Activated CD8-positive, alpha-beta memory T cell treated with anti-CD3 and anti-CD28 coated beads, Interleukin-2, amount 50 U/mL, for 48 hours (primary cell): ENCODE data around the gene THAP3.
"Not testable (repeated sequence)": the region's sequence is repeated elsewhere in the genome, so short reads cannot be mapped to it uniquely, and the experiment has no call there.

Source experiments
- DNase-seq: peaks from one replicate; pipeline ENCODE4 v3.0.0-alpha.2; 2020

Gene THAP3

DNA sequence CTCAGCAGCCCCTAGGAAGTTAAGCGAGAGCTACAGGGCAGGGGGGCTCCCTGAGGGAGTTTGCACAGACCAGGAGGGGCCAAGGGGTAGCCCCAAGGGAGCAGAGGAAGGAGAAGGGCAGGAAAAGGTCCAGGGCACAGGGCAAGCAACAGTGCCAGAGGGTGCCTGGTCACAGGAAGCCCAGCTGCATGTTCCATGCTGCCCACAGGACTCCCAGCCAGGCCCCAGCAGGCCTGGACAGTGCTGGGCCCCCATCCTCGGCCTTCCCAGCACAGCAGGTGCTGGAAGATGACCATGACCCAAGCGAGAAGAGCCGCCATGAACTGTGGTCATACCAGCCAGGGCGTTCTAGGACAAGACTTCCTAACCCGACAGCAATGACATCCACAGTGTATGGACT, 33.0 kb upstream of the THAP3 start:
- DNase-seq, result no peak

DNA sequence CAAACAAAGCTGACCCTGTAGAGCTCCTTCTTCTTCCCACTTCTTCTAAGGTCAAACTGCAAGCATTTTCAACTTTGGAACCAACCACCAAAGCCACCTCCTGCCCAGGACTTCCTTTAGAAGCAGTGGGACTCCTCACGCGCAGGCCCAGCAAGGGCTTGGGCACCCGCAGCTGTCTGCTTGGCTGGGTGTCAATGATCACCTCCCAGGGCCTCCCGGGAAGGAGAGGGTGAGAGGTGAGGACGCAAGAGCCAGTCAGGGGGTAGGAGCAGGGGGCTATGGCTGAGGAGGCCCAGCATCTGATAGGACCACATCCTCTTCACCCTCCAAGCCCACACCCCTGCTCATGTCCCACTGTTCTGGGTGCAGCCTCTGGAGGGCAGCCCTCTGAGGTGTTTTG, 32.2 kb upstream of the THAP3 start:
- DNase-seq, result no peak

DNA sequence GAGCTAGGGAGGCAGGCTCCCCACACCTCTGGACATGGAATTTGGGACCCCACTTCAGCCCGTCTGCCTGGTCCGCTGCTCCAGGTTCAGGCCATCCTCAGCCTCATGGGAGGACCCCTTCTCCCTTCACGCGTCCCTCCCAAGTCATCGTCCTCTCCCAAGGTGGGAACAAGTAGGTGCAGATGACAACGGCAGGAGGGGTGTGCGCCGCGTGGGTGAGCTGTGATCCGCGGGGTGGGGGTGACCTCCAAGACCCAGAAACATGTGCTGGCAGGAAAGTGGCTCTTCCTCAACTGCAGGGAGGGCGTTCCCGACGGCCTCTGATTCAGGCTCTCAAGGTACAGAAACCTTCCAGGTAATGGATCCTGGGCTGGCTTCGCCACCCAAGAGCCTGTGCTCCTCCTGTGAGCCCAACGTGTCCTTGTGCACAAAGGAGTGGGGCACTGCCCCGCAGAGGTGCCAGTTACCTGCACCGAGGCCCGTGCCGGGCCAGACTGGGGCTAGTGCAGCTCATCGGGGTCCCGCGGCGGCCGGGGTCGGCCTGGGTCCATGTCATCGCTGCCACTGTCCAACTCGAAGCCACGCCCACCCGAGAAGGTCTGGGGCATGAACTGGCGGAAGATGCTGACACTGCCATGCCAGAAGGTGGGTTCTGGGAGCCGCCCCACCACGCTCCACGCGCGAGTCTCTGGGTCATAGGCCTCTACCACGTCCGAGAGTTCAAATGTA, 31.6 kb upstream of the THAP3 start:
- no peak for DNase-seq

DNA sequence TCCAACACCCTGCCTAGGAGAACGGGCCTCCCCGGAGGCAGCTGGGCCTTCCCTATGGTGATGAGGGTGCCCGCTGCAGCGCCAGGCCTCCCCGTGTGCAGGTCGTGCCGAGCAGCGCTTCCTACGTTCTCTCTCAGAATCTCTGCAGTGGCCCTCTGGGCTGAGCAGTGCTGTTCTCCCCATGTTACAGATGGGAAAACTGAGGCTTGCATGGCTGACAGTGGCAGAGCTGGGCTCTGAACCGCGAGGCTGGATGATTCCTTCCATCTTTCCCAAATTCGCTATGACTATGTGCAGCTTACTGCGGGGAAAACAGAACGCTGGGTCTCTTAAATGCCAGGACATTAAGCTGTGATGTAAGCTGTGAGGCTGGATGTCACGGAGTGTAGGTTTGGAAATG, 30.9 kb upstream of the THAP3 start:
- no peak for DNase-seq

DNA sequence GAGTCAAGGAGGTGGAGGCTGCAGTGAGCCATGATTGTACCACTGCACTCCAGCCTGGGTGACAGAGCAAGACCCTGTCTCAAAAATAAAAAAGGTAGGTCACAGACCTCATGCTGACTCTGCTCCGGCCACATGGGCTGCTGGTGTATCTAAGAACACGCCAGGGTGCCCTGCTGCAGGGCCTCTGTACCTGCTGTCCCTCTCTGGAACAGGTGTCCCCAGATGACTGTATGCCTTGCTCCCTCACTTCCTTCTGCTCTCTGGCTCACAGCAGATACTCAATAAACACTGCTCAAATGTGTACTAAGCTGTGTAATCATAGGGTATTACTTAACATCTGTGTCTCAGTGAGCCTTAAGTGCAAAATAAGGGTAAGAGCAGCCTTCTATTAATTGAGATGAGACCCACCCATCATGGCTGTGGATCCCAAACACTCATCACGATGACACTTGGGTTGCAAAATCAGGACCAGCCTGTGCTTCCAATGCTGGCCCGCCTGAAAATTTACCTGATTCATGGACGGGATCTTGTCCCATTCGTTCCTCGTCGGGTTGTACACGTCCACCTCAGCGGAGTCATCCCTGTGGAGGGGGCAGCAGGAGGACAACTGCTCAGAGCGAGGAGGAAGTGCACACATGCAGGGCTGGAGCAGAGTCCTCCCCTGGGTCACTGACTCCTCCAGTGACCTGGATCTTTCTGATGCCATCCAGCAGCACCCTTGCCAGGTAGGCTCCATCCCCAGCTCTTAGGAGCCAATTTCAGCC, 29.5 kb upstream of the THAP3 start:
- no peak for DNase-seq

DNA sequence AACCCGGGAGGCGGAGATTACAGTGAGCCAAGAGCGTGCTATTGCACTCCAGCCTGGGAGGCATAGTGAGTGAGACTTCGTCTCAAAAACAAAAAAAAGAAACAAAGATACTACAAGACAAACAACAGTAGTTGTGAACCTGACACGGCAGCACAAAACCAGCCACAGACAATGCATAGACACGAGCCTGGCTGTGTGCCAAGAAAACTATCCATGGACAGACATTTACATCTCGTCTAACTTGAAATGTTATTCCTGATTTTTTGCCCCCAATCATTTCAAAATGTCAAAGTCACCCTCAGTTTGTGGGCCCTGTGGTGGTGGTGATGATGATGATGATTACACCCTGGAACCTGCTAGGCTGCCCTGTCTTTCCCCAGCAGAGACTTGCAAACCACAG, 28.3 kb upstream of the THAP3 start:
- no peak for DNase-seq

DNA sequence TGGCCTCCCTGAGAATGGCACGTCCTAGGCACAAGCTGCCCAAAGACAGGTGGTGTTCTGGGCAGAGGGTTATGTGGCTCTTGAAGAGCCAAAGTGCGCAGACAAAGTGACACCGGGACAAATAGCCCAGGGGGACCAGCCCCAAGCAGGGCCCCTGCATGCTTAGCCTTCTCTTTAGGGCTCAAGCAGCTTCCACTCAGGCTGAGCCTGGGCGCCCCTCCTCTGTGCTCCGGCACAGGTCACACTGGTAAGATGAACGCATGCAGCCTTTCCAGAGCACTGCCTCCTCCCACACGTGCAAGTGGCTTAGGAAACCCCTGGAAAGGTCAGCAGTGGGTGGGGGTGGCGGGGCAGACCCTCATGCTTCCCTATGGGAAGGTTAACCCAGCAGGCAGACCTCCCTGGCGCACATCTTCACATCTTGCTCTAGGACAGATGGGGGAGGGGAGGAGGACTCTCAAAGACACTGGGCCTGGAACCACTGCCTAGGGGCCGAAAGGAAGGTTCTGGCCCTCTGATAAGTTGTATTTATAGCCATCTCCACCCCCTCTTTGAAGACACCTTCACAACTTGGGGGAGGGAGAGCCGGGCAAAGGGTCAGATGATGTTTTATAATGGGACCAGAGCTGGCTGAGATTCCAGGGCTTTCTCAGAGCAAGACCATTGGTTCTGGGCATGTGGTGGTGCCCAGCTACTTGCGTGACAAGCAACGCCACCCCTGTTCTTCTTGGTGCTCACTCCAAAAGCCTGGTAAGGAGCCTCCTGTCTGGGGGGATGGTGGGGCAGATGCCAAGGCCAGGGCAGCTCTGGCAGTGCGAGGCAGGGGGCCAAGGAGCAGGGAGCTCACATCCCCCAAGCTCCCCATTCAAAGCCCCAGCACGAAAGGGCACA, 27.5 kb upstream of the THAP3 start:
- DNase-seq, result no peak

DNA sequence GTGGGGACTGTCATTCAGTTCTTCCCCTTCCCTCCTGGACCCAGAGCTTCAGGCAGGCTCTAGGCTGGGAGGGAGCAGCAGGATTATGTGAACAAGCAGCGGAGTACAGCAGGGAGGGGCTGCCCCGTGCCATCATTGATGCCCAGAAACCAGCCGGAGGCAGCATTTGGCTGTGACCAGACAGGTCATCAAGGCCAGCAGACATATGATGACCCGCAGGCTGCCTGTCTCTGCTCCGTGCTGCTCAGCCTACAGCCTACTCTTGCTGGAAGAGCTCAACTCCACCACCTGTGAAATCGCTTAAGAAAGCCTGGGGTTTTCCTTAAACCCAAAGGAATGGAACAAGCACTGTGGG, 26.9 kb upstream of the THAP3 start:
- DNase-seq, result no peak

DNA sequence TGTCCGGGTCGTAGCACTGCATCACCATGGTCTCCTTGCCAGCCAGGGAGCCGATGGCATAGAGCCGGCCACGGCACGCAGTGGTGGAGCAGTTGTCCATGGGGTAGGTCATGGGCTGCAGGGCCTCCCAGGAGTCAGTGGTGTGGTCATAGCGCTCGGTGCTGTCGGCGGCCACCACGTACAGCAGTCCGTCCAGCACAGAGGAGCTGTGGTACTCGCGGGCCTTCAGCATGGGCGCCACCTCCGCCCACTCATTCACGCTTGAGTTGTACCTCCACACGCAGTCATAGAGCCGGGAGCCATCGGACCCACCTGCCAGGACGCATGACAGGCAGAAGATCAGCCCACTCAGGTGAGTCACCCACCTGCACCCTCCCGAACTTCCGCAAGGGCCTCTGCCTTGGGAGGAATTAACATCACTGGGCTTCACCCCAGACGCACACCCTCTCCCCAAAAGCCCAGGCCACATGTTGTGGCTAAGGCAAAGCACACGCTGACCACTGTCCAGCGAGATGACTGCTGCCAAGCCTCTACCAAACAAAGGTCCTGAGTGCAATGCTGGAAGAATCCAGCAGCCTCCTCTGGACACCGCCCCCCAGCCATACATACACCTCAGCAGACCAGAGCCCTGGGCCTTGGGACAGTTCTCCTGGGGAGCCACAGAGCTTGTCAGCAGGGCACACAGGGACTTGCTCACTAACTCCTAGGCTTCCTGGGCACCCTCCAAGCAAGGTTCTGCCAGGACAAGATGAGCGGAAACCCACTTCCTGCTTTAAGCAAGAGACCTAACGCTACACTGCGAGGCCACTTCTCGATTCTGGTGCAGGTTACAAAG, 25.3 kb upstream of the THAP3 start:
- DNase-seq, result peak; percentile 77

DNA sequence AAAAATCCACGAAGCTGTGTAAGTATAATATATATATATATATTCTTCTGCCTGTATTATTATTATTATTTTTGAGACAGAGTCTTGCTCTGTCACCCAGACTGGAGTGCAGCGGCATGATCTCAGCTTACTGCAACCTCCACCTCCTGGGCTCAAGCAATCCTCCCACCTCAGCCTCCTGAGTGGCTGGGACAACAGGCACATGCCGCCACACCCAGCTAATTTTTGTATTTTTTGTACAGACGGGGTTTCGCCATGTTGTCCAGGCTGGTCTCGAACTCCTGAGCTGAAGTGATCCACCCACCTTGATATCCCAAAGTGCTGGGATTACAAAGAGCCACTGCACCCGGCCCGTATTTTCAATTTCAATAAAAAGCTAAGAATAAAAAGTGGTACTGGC, 24.7 kb upstream of the THAP3 start:
- DNase-seq, result not testable (repeated sequence)

DNA sequence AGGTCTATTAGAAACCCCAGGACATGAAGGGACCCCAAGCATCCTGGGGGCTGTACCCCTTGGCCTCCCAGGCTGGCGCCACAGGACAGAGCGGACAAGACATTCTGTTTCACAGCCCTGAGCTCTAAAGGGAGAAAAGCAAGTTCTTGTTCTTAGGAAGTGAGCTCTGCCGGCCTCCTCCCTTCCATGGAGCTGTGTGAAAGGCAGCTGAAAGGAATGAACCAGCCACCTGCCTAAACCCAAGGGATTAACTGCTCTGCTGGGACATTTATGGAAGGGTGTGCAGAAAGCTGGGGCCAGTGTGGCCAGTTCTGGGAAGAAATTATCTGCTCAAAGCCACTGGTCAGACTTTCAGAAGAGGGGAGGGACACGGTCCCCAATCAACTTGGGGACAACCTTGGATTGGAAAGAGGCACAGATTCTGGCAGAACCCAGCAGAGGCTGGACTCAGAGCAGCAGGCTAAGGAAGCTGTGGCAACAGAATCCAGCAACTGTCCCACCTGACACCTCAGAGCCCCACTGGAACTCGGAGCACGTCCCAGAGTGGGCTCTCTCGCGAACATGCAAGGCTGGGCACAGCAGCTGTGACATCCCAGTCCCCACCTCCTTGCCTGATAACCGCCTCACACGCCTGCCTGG, 24.1 kb upstream of the THAP3 start:
- no peak for DNase-seq

DNA sequence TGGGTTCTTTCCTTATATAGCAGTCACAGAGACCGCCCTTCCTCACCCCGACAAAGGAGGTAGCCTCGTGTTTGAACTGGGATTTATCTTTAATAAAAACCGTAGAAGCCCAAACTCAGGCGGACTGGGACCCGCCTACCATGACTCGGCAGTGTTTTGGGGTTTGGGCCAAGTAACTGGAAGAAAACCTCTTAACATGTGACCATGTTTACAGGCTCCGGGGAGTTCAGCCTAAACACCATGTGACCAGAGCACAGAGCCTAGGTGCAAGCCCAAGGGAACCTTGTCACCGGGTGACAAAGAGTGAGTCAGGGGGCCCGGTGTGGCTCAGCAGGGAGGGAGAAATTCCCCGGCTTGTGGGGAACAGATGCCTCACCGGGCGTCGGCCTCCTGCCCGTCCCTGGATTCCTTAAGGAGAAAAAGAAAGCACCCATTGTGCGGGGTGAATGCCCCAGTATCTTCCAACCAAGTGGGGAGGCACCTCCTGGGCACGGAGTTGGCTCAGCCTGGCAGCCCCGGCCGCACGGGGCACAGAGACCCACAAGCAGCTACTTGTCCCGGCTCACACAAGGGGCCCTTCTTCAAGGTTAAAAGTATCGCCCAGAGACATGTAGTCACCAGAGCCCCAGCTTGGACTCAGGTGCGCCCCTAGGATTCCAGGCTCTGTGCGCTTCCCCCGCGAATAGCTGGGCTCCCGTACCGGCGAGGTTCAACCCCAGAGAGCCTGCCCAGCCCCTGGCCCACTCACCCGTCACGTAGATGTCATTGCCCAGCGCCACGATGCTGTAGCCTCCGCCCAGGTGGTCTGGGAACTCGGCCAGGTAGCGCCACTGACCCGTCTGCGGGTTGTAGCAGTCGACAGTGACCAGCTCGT, 23.4 kb upstream of the THAP3 start:
- peak; percentile 88 for DNase-seq

DNA sequence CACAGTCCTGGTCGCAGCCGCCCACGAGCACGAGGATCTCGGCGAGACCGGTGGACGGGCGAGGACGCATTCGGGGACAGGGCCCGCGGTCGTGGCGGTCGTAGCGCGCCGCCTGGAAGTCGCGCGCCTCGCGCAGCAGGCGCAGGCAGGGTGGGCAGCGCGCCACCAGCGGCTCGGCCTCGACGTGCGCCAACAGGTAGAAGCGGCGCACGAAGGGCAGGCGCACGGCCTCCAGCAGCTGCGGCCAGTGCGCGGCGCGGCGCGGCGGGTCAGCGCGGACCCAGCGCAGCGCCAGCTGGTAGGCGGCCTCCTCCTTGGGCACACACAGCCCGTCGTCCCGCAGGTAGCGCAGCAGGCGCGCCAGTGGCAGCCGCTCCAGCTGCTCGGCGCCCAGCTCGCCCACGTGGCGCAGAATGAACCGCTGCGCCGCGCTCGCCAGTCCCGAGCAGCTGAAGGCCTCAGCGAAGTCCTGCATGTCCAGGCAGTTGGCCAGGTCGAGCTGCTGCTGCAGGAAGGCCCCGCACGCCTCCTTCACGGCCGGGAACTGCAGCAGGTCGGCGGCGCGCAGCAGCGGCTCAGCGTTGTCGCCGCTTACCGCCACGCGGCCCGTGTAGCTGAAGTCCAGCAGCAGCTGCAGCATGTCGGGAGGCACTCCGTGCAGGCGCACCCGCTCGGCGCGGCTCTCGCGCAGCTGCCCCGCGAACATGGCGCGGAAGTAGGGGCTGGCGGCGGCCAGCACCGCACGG, 22.6 kb upstream of the THAP3 start:
- peak; percentile 70 for DNase-seq

DNA sequence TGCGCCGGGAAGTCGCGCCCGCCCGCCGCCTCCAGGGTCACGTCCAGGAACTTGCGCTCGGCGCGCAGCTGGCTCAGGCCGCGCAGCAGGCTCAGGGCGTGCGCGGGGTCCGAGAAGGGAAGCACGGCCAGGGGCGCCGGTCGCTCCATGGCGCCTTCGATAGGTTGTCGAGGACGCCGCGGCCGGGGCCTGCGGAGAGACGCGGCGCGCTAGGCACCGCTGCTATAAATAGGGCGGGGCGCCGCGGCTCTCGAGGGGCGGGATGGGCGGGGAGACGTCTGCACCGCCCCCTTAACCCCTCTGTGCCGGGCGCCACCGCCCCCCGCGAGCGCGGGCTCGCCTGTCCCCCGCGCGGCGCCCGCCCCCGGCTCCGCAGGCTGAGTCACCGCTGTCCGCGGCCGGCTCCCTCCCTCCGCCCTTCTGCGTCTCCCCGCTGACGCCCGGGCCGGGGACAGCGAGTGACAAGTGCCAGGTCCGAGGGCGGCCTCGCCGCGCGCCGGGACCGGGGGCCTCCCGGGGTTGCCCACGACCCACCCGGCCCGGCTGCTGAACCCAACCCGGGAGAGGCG, 21.9 kb upstream of the THAP3 start, which contains the start of gene KLHL21:
Gene KLHL21 (minus strand): TSS at position 201 of the 569 bp plus-strand sequence. CDS start 52 bp downstream, at position 149.
- DNase-seq, result peak; percentile 94

DNA sequence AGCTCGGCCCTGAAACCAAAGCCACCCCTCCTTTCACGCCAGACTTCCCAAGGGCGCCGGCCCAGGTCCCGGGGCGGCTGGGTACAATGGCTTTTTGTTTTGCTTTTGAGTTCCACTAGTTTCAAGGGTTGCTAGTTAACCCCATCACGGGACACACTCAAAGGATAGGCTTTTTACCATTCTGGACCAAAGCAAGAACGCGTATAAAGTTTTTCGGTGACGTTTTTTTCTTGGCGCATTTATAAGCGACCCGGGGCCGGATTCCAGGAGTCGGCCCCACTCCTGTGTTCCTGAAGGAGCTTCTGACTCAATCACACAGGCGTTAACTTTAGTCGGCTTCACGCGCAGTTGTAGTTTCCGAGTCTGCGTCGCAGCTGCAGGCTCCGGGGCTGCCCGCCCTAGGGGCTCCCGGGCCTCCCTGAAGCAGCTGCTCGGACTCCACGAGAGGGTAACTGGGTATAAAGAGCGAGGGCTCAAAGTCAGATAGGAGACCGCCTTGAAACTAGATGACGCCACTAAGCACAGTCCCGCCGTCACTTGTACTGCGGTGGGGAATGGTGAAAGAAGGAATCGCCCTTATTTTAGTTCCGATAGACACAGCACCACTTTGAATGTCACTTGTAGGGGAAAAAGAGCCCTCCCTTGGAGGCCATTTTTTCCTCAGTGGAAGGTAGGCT, 21.3 kb upstream of the THAP3 start:
- peak; percentile 83 for DNase-seq

DNA sequence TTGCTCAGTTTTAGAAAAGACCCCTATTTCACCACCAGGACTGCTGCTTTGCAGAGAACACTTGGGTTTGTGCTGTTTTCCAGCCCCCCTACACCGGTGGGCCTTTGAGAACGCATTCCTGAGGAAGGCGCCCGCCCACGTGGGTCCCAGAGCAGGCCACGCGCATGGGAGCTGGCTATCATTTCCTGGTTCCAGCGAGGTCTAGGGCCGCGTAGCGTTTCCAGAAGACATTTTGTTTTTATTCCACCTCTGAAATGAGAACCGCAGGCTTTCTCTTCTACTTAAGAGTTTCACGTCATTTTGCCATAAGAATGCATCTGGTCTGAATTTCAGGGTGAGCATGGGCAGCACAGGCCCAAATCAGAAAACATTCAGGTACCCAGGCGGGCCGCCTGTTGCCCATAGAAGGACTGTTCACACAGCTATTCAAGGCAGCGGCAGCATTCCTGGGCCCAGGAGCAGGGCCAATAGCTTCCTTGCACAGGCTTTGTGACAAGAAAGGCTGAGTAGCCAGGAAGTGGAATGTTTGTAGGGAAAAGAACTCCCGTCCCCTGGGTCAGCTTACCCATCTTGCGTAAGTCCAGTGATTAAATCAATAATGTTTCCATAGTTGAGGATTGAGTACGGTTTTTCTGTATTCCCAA, 20.6 kb upstream of the THAP3 start:
- DNase-seq, result peak; percentile 80

DNA sequence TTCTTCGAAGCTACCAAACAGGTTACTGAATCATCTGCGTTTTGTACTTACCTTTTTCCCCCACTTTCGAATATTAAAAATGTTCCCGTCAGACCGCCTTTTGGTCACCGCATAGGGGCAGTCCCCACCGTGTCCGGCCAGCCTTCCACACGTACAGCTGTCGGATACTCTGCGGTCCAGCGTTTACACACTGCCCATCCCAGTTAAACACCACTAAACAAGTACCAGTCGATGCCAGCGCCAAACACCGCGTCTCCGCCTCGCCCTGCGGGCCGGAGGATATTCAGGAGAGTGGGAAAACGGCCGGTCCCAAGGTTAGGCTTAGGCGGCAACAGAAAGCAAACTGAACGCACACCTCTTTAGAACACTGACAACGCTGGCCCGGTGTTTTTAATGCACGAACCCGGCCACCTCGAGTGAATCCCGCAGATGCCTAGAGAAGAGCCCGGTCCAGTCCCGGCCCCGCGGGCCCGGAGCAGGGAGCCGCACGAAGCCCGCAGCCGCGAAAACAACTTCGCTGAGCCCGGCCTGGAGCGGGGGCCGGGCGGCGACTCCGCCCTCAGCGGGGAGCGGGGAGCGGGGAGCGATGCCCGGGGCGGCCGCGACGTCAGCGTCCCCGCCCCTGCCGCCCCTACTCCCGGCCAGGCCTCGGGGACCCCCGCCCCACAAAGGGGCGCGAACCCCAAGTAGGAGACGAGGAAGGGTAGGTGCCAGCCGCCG, 11.9 kb upstream of the THAP3 start:
- peak; percentile 68 for DNase-seq
